Dermis microvascular lymphatic vessel endothelial cell (primary cell): ENCODE data around the gene SYNE1. TPM values are rescaled to one million over a fixed set of nuclear protein-coding genes. Genes with fewer than 3 reads are reported as not detected.

ENCODE experiments used
- total RNA-seq: library from RNA; depleted of rRNA; stranded (reverse); fragments of >200 nt; gene quantifications from 2 replicates; pipeline ENCODE4 v1.2.1, GENCODE V29; 2014

SYNE1 gene
- total RNA-seq, 1 donor from 2014 or later: 41.3 TPM

Other genes starting within 250 kb of the SYNE1 start
- gene MYCT1, start 60.5 kb upstream of the SYNE1 start, total RNA-seq: 120 and 209 TPM in 2 replicates
- gene VIP, start 113.4 kb upstream of the SYNE1 start, total RNA-seq: 0.39 and 0.89 TPM in 2 replicates